ENCODE results near the gene ARHGEF16.

The ARHGEF16 gene

GRCh38 chr1:3505161-3505560 is 50.7 kb downstream of the ARHGEF16 start:
- no peak for DNase-seq

- no peak for DNase-seq
These were observed 51.6 kb downstream of the ARHGEF16 start for GRCh38 chr1:3506041-3506440.

GRCh38 chr1:3506943-3507342 is 52.5 kb downstream of the ARHGEF16 start:
- DNase-seq, result no peak

GRCh38 chr1:3507636-3508275 is 53.3 kb downstream of the ARHGEF16 start:
- no peak for DNase-seq

- DNase-seq, result no peak
These were observed 54.4 kb downstream of the ARHGEF16 start for GRCh38 chr1:3508757-3509415.

GRCh38 chr1:3509721-3510120 is 55.3 kb downstream of the ARHGEF16 start:
- DNase-seq, result no peak

GRCh38 chr1:3510136-3510955 is 55.9 kb downstream of the ARHGEF16 start:
- DNase-seq, result no peak

GRCh38 chr1:3510956-3511250 is 56.4 kb downstream of the ARHGEF16 start:
- no peak for DNase-seq

- no peak for DNase-seq
These were observed 56.8 kb downstream of the ARHGEF16 start for GRCh38 chr1:3511306-3511705.

GRCh38 chr1:3511856-3512255 is 57.4 kb downstream of the ARHGEF16 start:
- DNase-seq, result no peak

- DNase-seq, result no peak
These were observed 59.9 kb downstream of the ARHGEF16 start for GRCh38 chr1:3514404-3514803.

GRCh38 chr1:3515272-3515671 is 60.8 kb downstream of the ARHGEF16 start:
- no peak for DNase-seq

GRCh38 chr1:3515774-3516480 is 61.5 kb downstream of the ARHGEF16 start:
- DNase-seq, result no peak

- no peak for DNase-seq
These were observed 62.0 kb downstream of the ARHGEF16 start for GRCh38 chr1:3516481-3516869.

- DNase-seq, result no peak
These were observed 62.6 kb downstream of the ARHGEF16 start for GRCh38 chr1:3516911-3517675.

- DNase-seq, result no peak
These were observed 63.8 kb downstream of the ARHGEF16 start for GRCh38 chr1:3518256-3518655.

- no peak for DNase-seq
These were observed 64.3 kb downstream of the ARHGEF16 start for GRCh38 chr1:3518756-3519155.

- no peak for DNase-seq
These were observed 64.9 kb downstream of the ARHGEF16 start for GRCh38 chr1:3519301-3519885.

- DNase-seq, result no peak
These were observed 66.2 kb downstream of the ARHGEF16 start for GRCh38 chr1:3520419-3521378.

GRCh38 chr1:3521426-3521825 is 67.0 kb downstream of the ARHGEF16 start:
- no peak for DNase-seq

GRCh38 chr1:3522112-3522511 is 67.6 kb downstream of the ARHGEF16 start:
- no peak for DNase-seq
